Measurements from ENCODE around the gene FGD6.
"Not testable (repeated sequence)": the region's sequence is repeated elsewhere in the genome, so short reads cannot be mapped to it uniquely, and the experiment has no call there.

FGD6 gene

GRCh38 chr12:95178136-95178535 is 39.1 kb downstream of the FGD6 start:
- DNase-seq (ENCODE audit: low spot score), result no peak

- DNase-seq (ENCODE audit: low spot score), result no peak
Observed at GRCh38 chr12:95177201-95177768, 40.0 kb downstream of the FGD6 start.

GRCh38 chr12:95173392-95174251 is 43.6 kb downstream of the FGD6 start:
- no peak for DNase-seq (ENCODE audit: low spot score)

GRCh38 chr12:95169368-95169767 is 47.9 kb downstream of the FGD6 start:
- DNase-seq (ENCODE audit: low spot score), result no peak

DNA sequence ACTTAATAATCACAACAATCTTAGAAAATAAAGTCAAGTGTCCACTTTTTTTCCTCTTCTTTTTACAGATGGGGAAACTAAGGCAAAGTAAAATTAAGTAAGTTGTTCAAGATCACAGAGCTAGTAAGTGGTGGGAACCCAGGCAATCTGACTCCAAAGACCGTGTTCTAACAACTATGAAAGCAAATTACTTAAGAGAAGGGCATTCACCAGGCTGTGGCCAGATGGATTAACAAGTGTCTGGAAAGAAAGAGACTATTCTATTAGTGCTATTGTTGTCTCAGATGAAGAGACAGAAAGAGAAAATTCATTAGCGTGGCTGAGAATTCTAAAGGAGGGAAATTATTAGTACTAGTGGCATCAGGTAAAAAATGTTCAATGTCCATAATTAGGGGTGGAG is 48.5 kb downstream of the FGD6 start:
- no peak for DNase-seq (ENCODE audit: low spot score)

GRCh38 chr12:95164656-95165055 is 52.6 kb downstream of the FGD6 start:
- no peak for DNase-seq (ENCODE audit: low spot score)

DNA sequence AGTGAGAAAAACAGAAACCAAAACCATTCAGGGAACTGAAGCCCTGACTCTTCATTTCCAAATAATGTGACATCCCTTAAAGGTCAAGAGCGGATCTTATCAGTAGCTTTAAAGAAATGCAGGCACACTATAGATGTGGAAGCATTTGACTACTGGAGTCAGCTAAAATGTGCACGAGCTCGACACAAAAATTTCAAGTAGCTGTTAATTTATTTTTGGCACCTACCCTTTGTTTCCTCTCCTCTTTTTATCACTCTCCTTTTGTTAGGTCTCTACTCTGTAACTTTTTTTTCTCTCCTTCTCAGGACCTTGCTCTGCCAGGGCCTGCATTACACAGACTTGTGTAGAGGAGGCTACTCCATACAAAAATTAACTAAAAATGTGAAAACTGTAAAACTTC is 58.3 kb downstream of the FGD6 start:
- no peak for DNase-seq (ENCODE audit: low spot score)

- DNase-seq (ENCODE audit: low spot score), result no peak
Observed at GRCh38 chr12:95151821-95152220, 65.4 kb downstream of the FGD6 start.

GRCh38 chr12:95151406-95151805 is 65.9 kb downstream of the FGD6 start:
- no peak for DNase-seq (ENCODE audit: low spot score)

- DNase-seq (ENCODE audit: low spot score), result no peak
Observed at GRCh38 chr12:95150501-95150900, 66.8 kb downstream of the FGD6 start.

GRCh38 chr12:95147866-95148265 is 69.4 kb downstream of the FGD6 start:
- no peak for DNase-seq (ENCODE audit: low spot score)

GRCh38 chr12:95146769-95147168 is 70.5 kb downstream of the FGD6 start:
- no peak for DNase-seq (ENCODE audit: low spot score)

GRCh38 chr12:95143621-95144205 is 73.6 kb downstream of the FGD6 start:
- DNase-seq (ENCODE audit: low spot score), result no peak

DNA sequence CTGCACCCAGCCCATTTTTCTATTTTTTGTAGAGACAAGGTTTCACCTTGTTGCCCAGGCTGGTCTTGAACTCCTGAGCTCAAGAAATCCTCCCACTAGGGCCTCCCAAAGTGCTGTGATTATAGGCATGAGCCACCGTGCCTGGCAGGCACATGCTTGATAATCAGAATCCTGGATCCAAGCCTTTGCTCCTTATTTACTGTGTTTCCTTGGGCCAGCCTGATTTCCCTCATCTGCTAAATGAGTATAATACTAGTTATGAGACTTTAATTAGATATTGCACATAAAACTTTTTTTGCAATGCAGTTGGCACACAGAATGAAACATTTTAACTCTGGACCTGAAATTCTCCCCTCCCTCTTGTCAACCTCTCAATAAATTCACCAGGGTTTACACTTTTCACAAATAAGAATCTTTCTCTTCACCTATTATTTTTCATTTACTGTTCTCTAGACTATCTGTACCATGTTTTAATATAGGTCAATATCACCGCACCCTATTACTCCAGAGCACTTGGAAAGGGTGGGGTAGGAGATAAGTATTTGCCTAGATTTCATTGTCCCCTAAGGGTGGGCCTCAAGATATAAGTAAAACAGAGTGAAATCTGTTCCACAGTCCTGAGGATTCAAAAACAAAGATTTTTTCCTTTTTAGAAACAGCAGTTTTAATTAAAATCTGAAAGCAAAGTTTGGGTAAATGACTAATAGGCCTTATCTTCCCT is 74.7 kb downstream of the FGD6 start:
- no peak for DNase-seq (ENCODE audit: low spot score)

DNA sequence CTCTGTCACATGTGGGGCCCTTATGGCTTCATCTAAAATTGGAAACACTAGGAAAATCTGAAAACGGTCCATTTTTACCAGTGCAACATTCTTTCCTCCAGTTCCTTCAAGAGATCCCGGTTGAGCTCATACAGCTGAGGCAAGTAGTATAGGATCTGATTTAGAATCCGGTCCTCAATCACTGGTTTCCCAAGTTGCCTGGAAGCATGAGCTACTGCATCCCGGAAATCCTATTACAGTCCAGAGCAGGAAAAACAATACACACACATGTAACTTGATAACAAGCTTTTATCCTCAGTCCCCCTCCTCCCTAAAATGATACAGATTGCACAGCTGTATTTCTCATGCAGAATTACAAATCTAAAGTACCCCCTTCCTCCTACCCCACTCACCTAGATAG is 76.0 kb downstream of the FGD6 start:
- DNase-seq (ENCODE audit: low spot score), result no peak

DNA sequence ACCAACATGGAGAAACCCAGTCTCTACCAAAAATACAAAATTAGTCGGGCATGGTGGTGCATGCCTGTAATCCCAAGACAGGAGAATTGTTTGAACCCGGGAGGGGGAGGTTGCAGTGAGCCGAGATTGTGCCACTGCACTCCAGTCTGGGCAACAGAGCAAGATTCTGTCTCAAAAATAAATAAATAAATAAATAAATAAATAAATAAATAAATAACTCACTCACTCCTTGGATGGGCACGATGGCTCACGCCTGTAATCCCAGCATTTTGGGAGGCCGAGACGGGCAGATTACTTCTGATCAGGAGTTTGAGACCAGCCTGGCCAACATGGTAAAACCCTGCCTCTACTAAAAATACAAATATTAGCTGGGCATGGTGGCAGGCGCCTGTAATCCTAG is 79.2 kb downstream of the FGD6 start:
- not testable (repeated sequence) for DNase-seq (ENCODE audit: low spot score)

DNA sequence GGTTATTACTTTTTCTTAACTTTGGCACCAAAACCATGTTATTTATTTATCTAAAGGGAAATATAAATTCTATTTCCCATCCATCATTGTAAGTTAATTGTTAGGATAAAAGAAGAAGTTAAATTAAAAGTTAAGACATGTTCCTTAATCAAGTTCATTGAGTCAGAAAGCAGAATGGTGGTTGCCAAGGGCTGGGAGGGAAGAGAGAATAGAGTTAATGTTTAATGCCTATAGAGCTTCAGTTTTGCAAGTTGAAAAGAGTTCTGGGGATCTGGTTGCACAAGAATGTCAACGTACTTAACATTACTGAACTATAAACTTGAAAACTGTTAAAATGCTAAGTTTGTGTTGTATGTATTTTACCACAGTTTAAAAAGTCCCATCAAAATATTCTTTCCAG is 80.7 kb downstream of the FGD6 start:
- no peak for DNase-seq (ENCODE audit: low spot score)

DNA sequence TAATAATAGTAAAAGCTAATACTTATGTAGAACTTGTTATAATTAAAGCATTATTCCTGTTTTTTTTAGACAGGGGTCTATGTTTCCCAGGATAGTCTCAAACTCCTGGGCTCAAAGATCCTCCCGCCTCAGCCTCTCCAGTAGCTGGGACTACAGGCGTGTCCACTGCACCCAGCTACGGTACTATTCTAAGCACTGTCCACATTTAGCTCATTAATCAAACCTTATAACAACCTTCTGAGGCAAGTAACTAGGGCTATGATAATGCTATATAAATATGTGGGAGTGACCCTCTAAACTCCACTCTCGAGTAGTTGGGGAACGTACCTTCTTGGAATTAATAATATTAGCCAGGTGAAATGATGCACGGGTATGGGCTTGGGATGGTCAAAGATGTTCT is 83.2 kb downstream of the FGD6 start:
- DNase-seq (ENCODE audit: low spot score), result no peak

DNA sequence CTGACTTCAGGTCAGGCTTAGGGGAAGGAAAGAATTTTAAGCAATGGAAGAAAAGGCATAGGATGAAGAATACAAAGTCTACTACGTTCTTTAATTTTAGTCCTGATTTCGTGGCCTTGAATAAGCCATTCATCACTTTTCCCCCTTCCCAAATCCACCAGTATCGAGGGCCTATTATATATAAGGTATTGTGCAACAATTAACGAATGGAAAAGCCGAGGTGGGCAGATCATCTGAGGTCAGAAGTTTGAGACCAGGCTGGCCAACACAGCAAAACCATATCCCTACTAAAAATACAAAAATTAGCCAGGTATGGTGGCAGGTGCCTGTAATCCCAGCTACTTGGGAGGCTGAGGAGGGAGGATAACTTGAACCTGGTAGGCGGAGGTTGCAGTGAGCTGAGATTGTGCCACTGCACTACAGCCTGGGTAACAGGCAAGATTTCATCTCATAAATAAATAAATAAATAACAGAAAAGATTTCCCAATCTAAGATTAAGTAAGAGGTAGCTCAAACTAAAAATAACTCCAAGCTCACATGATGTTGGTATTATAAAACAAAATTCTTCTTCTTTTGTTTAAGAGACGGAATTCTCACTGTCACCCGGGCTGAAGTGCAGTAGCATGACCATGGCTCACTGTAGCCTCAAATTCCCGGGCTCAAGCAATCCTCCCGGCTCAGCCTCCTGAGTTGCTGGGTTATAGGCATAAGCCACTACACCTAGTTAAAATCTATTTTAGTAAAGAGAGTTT is 85.5 kb downstream of the FGD6 start:
- DNase-seq (ENCODE audit: low spot score), result no peak

- no peak for DNase-seq (ENCODE audit: low spot score)
Observed at GRCh38 chr12:95130096-95130495, 87.2 kb downstream of the FGD6 start.

DNA sequence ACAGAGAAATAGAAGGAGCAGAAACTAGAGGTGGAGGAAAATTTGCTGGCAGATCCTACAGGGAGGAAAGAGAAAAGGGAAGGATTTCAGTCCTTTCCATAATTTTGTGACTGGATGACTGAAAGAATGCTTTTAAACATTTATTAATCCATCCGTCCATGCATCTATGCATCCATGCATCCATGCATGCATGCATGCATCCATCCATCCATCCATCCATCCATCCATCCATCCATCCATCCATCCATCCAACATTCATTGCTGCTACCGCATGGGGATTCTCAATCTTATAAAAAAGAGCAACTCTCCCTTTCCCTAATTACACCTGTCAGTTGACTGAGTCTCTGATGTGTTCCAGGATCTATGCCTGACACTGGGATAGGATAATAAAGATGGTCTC is 88.2 kb downstream of the FGD6 start:
- no peak for DNase-seq (ENCODE audit: low spot score)

- DNase-seq (ENCODE audit: low spot score), result no peak
Observed at GRCh38 chr12:95126736-95127135, 90.5 kb downstream of the FGD6 start.
